GM19238 (cell line): ENCODE data around the gene ALK.

Source experiments
- DNase-seq: peaks from one replicate; pipeline ENCODE4 v3.0.0; 2011; ENCODE audit warnings: low spot score; ENCODE audit not compliant: insufficient read length

ALK gene

GRCh38 chr2:29544917-29545316 lies 376.5 kb downstream of the ALK start:
- no peak for DNase-seq

DNA sequence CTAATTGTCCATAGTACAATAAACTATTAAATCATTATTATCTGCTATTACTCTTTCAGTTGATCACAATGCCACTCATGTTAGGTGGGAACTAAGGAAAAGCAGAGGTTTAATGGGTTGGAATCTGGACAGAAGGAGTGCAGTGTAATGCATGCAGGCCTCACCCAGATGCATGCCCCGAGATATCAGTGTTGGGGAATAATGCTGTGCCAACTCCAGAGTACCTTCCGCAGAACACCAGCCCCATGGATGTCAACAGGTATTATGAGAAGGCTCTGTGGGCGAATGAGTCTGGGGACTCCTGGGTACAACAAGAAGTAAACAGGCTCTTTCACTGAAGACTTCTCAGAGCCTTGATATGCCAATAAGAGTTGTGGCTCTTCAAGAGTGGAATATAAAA lies 377.4 kb downstream of the ALK start:
- no peak for DNase-seq

DNA sequence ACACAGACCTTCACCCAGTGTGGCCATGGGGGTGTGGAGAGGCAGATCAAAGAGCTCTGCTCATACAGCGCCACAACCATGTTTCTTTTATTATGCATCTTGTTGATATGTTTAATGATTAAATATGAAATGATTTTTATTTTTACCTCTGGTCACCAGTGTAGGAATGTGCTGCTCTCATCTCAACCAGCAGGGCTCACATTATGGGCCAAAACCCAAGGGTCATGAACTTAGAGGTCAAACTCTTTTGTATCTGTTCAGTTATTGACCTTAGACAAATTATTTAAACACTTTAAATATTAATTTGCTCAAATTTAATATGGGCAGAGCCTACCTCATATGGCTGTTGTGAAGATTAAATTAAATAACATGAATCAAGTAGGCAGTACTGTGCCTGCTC lies 386.2 kb downstream of the ALK start:
- DNase-seq = no peak

DNA sequence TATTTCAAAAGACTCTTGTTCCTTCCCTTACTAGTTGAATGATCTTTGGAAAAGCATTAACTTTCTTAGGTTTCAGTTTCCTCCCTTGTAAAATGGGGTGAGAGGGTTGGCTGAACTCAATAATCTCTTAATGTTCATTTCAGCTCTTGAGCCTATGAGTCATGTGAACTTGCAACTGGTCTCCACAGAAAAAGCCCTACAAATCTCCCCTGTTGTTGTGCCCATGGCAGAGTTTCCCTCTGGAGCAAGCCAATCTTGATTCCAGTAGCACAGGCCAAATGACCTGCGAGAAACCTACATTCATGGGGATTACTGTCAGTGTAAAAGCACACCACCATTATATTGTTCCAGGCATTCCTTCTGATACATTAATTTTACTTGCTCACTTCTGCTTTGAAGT lies 388.9 kb downstream of the ALK start:
- DNase-seq = no peak

DNA sequence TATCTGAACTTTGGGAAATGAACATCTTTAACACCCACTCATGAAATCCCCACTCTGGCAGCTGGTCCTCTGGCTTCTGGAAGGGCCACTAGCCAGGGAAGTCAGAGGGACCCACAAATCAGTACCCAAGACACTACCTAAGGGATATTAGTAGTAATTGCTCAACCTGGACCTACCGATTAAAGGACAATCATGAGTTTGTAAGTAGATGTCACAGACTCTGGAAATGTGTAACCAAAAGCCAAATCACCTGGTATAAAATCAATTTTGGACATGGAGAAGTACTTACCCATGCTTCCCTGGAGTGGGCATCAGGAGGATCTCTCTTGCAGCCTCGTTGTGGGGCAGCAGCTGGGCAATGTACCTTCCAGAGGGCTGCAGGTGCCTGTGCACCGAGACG lies 389.8 kb downstream of the ALK start:
- DNase-seq = no peak

- no peak for DNase-seq
Observed at GRCh38 chr2:29530281-29530680, 391.1 kb downstream of the ALK start.

DNA sequence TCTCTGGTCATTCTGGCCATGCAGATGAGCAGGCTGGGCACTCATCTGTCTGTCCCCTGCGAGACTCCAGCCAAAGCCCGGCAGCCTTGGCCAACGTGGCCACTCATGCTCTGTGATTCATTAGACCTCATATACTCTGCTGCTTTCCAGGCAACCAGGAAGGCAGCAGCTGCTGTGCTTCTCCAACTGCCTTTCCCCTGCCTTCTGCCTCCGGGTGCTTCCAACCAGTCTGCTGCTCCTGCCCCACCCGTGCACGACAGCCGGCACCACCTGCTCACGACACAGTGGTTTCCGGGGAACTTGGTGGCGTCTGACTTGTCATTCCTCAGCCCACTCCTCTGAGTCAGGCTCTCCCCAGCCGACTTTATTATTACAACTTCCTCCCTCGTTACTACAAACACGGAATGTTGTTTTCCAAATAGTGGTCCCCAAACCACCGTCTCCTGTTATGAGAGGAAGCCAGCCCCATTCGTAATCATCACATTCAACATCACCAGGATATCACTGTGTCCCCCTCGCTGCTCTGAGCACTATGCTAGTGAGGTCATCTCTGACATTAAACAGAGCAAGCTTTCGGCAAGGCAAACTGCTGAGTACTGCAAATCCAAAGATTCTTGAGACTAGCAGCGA lies 392.4 kb downstream of the ALK start:
- DNase-seq = no peak

- no peak for DNase-seq
Observed at GRCh38 chr2:29528371-29528770, 393.0 kb downstream of the ALK start.

DNA sequence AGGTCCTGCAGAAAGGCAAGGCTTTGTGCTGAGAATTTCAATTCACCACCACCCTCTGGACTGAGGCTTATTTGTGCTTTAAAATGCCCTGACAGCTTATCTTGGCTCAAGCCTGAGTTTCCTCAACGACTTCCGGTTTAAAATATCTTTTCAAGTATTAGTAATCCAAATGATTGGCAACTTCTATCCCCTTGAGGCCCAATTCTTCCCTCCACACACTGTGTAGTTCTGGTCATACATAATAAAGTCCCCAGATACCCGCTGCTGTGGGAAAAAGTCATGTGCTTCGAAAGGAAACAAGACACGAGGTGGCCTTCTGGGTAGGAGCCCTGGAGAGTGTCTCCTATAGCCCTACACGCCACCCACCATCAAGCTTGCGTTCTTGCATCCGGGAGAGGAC lies 393.4 kb downstream of the ALK start:
- no peak for DNase-seq

- no peak for DNase-seq
Observed at GRCh38 chr2:29526587-29527586, 394.5 kb downstream of the ALK start.

- no peak for DNase-seq
Observed at GRCh38 chr2:29525921-29526320, 395.5 kb downstream of the ALK start.

DNA sequence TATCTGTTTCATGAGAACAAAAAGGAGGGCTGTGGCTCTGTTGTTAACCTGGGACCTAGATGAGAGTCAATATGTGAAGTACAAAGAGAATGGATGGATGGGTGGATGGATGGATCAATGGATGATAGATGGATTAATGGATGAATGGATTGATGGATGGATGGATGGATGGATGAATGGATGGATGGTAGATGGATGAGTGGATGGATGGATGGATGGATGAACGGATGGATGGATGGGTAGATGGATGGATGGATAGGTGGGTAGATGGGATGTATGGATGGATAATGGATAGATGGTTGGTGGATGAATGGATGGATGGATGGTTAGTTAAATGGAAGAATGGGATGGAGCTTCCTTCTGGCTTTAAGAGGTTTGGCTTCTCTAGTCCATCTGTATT lies 396.7 kb downstream of the ALK start:
- DNase-seq = no peak

GRCh38 chr2:29522951-29523669 lies 398.3 kb downstream of the ALK start:
- DNase-seq = no peak

GRCh38 chr2:29520001-29520400 lies 401.4 kb downstream of the ALK start:
- DNase-seq = no peak

GRCh38 chr2:29519338-29519925 lies 402.0 kb downstream of the ALK start:
- no peak for DNase-seq

DNA sequence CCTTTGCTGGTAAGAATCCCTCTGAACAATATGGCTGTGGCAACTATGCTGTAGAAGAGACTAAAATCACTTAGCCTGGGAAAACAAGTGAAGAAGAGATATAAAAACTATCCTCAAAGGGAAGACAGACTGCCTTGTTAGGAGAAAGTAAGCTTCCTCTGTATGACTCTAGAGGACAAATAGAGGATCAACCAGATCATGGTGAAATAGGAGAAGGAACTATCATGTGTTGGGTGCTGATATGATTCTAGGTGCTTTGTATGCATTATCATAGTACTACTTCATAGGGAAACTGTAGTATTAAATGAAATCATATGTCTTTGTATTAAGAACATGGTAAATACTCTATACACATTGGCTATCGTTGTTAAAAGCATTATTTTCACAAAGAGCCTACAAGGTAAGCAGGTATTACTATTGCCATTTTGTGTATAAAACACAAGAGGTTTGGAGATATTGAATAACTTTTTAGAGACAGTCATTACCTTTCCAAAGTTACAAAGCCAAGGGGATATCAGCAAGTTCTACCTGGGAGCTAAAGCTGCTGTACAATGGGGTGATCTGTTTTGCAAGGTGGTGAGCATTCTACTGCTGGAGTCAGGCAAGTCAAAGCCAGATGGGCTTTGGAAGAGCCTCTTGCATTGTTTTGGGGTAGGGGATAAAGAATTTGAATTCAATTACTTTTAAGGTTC lies 402.6 kb downstream of the ALK start:
- DNase-seq = no peak

DNA sequence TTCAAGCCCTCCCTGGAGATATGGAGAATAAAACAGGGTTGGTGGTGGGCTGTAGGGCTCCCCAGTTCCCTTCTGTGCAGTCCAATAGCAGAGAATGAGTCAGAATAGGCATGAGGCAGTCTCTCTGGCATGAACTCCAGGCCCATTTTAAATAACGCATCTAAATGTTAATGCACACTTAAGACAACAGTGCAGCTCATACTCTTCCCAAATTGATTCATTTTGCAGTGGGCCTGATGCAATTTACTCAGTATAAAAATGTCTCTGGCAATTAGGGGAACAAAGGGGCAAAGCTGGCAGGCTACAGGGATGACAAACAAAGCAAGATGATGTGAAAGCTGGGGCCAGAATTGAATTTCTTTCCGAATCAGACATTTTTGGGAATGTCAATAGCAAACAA lies 403.4 kb downstream of the ALK start:
- DNase-seq = no peak

DNA sequence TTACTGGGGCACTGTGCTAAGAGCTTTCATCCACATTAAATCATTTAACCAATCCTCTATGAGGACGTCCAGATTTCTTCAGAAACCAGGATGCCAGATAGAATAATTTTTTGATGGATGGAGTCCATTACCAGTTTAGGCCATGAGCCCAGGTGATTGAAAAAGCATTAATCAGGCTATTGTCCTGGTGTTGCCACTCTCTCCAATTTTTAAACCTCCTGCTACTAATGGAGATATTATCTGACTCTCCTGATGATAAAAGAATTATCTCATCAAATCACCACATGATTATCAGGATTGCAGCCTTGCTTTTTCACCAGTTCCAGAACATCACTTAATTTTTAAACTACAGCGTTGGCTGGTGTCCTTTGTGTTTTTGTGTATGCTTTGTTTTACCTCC lies 404.0 kb downstream of the ALK start:
- DNase-seq = no peak

- DNase-seq = no peak
Observed at GRCh38 chr2:29516767-29517166, 404.6 kb downstream of the ALK start.

DNA sequence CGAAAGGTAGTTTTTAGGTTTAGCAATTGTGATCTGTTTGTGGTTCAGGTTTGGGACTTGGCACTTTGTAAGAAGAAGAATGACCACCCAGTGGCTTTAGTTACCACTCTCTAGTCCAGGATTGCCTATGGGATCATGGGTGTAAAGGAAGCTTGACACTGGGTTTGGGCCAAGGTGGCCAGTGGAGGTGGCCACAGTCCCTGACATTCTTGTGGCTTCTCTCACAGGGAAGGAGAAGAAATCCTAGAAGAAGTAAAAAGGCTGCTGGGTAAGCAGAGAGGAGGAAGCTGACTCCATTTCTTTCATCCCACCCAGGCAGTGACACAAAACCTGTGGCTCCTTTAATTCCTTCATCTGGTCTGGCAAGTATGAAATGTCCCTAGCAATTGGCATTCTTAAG lies 411.5 kb downstream of the ALK start:
- DNase-seq = no peak

- no peak for DNase-seq
Observed at GRCh38 chr2:29509397-29509796, 412.0 kb downstream of the ALK start.
